Heart right ventricle (tissue), 16 donors: ENCODE data around the gene CBFA2T3. TPM values are rescaled to one million over a fixed set of nuclear protein-coding genes. Genes with fewer than 3 reads are reported as not detected.
"Not testable (repeated sequence)": the region's sequence is repeated elsewhere in the genome, so short reads cannot be mapped to it uniquely, and the experiment has no call there.

Experiments used
- ATAC-seq, 8 donors: fragments of 200-7000 bp; cut with Tn5 transposase; one replicate each; pipeline ENCODE4 v1.9.1; 2020; ENCODE audit warnings: mild to moderate bottlenecking in 8 of 8, moderate library complexity in 8 of 8, moderate number of reproducible peaks in 1 of 8
- DNase-seq, 2 donors: peaks; one replicate each; pipeline ENCODE4 v3.0.0-alpha.2; 2020
- H3K27ac ChIP-seq, 10 donors: fragments of 200-600 bp; sonication (generic) in 2 of 10; one replicate each; pipeline versions ENCODE4 v1.5.0 to v1.8.0; 2020 to 2022; ENCODE audit warnings: mild to moderate bottlenecking in 3 of 10
- H3K27me3 ChIP-seq, 7 donors: fragments of 200-600 bp; one replicate each; pipeline ENCODE4 v1.8.0; 2021 to 2022; ENCODE audit warnings: mild to moderate bottlenecking in 2 of 7
- H3K36me3 ChIP-seq, 9 donors: fragments of 200-600 bp; sonication (generic) in 1 of 9; one replicate each; pipeline versions ENCODE4 v1.5.0 to v1.8.0; 2020 to 2022; ENCODE audit warnings: mild to moderate bottlenecking in 2 of 9
- H3K4me1 ChIP-seq, 9 donors: fragments of 200-600 bp; sonication (generic) in 1 of 9; one replicate each; pipeline versions ENCODE4 v1.5.0 to v1.8.0; 2020 to 2022; ENCODE audit warnings: mild to moderate bottlenecking in 4 of 9
- H3K4me3 ChIP-seq, 10 donors: fragments of 200-600 bp; sonication (generic) in 2 of 10; one replicate each; pipeline versions ENCODE4 v1.5.0 to v1.8.0; 2020 to 2022; ENCODE audit warnings: mild to moderate bottlenecking in 7 of 10, moderate library complexity in 2 of 10
- H3K9me3 ChIP-seq, 11 donors: fragments of 200-600 bp in 10 of 11; sonication (generic) in 2 of 11; one replicate each; pipeline versions ENCODE4 v1.5.0 to v1.8.0; 2013 to 2022; ENCODE audit warnings: mild to moderate bottlenecking in 2 of 11, control low read depth in 1 of 11, moderate library complexity in 1 of 11
- CTCF ChIP-seq, 9 donors: fragments of 200-600 bp; sonication (generic) in 2 of 9; IDR thresholded peaks; one replicate each; pipeline versions ENCODE4 v1.5.0 to v1.8.0; 2021 to 2022; ENCODE audit warnings: antibody characterized with exemption in 9 of 9, mild to moderate bottlenecking in 5 of 9, moderate library complexity in 1 of 9
- WGBS, 2 donors: extraction: QIAGEN DNeasy Blood & Tissue Kit; methylation state at CpG; one replicate each; pipeline ENCODE4 v1.1.7; 2013; ENCODE audit warnings: inconsistent platforms in 1 of 2; 5-methylcytosine and 5-hydroxymethylcytosine counted together
- intact Hi-C, 10 donors: fragments of 100-400 bp; cut with DNase I; formaldehyde crosslinking; loops; one replicate each; pipeline versions ENCODE4 v1.11.1 to v1.14.2; 2022
- polyA plus RNA-seq, 2 donors: library from polyadenylated mRNA; stranded (reverse); fragments of 200-250 nt; gene quantifications; one replicate each; pipeline ENCODE4 v1.2.3, GENCODE V29; 2013
- total RNA-seq, 10 donors: library from RNA; stranded (reverse); fragmentation: NEBNext Ultra II Directional in 3 of 10; extraction: Animal tissue kit (Norgen Biotek cat#: 25700) in 3 of 10; gene quantifications; one replicate each; pipeline versions ENCODE4 v1.2.1 to v1.2.4, GENCODE V29; 2021 to 2023
- donor health status: Arrhythmogenic right ventricular cardiomyopathy.
- donor health status: ischemic (EF 13 %, LVEDD 7.1; RV severe dilation, severe dysfunction).
- donor health status: healthy with polysubstance abuse.
- donor health status: DM: no; HTN: yes; CAD: no.
- donor health status: DM: no; HTN: no; CAD: no.
- donor health status: ischemic (EF 25% LVEDD 6.9; RV normal size, moderate dysfunction).
- donor health status: ischemic (EF 25% LVEDD 5.7; RV mildly dilated, moderate dysfunction).
- donor health status: healthy.
- donor health status: DM: yes; HTN: yes; CAD: no.
- donor health status: Ischemic cardiomyopathy.
- donor health status: ischemic (EF 35%, LVEDD 5.7; RV mildly dilated, moderate dysfunction).
- donor health status: nonischemic (EF 11% LVEDD 7.7; RV severe dilation, severe dysfunction).
- donor health status: DM: yes; HTN: yes; CAD: no.
- donor health status: PGD.
- donor health status: ischemic (EF 29% LVEDD 5.4; RV normal size, mild dysfunction).
- donor health status: nonischemic (EF 23%, LVEDD 6.1; RV moderate dilation, normal function).

CBFA2T3 gene
- total and polyA plus RNA-seq, 12 donors: 3.1 to 17.6 (median 6.1) TPM

DNA sequence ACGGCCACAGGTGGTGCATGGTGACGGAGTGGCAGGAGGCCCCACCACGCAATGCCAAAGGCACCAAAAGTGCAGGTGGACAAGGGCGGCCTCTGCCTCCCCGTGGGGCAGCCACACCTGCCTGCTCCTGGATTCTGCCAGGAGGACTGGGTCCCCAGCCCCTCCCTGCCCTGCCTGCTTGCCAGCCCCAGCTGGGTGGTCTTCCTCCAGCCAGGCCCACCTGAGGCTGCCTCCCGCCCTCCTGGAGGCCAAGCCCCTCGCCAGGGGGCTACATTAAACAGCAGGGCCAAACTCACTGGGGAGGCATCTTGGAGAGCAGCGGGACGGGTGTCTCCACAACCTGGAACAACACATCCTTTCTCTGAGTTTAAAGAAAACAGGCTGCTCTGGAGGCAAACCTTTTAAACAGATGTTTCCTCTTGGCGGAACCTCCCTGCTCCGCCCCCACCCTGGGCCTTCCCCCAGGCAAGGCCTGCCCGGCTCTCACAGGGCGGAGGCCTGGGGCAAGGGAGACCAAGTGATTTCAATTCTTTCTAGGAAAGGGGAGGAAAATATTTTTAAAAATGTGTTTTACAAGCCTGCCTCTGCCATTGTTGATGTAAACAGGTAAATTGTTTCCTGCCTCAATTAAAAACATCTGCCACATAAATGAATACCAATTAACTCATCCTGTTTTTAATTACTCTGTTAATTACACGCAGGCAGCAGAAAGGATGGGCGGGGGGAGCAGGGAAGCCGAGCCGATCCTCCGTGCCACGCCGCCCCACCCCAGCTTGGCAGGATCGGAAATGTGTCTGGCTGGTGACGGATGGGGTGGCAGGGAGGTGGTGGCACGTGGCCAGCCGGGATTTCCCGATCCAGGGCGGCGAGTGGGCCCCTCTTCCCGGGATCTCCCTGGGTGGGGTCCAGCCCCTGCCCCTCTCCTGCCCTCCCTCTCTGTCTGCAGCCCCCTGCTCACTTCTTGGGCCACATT is 56.1 kb downstream of the CBFA2T3 start:
- H3K4me3 ChIP-seq: peak overlapping the region in 7 of 10 donors; percentile 7 to 48 (median 28)
- peak; percentile 82 to 85 for DNase-seq
- intact Hi-C loops: loop anchor here in 5 of 10 donors (1.0 to 5.0 kb wide), 4 partner anchors 18 to 109 kb away; partner anchors contain the start of gene APRT (in 1 of the 5)
- H3K36me3 ChIP-seq: no peaks in the 10 kb centered on the region
- H3K27ac ChIP-seq: peak overlapping the region; percentile 58 to 89 (median 78)
- H3K27me3 ChIP-seq: no peaks in the 10 kb centered on the region
- peak; percentile 69 to 90 (median 86) for ATAC-seq
- 32 to 53% methylated on average over 28 of the region's 28 CpGs for WGBS, 2 donors
- peaks cover 32 to 72% (median 63%) of the 10 kb centered on the region in 9 donors for H3K4me1 ChIP-seq
- no peak for TF ChIP-seq CTCF (IDR thresholded peaks at IDR 0.05)
- no peaks in the 10 kb centered on the region for H3K9me3 ChIP-seq

DNA sequence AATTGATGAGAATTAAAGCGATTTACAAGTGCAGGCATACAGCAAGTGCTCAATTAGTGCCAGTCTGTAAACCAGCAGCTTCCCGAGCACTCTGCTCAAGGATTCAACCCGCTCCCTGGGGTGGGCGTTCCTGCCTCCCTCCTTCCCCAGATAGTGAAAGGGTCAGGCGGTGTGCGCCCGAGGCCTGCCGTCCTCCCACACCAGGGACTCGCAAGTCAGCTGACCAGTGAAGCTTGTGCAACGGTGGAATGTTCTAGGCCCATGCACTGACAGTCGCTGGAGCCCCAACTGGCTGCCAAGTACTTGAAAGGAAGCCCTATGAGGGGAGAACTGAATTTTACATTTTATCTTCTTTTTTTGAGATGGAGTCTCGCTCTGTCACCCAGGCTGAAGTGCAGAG is 57.1 kb downstream of the CBFA2T3 start:
- no peak overlapping the region for H3K4me3 ChIP-seq
- H3K9me3 ChIP-seq: no peaks in the 10 kb centered on the region
- ATAC-seq: no peak
- H3K4me1 ChIP-seq: peaks cover 28 to 64% (median 54%) of the 10 kb centered on the region in 9 donors
- 83 to 86% methylated on average over 12 of the region's 12 CpGs for WGBS, 2 donors
- H3K27ac ChIP-seq: peak overlapping the region in 8 of 10 donors; percentile 58 to 89 (median 80)
- H3K36me3 ChIP-seq: no peaks in the 10 kb centered on the region
- intact Hi-C loops: loop anchor here in 5 of 10 donors (1.0 to 5.0 kb wide), 4 partner anchors 19 to 108 kb away; partner anchors contain the start of gene APRT (in 1 of the 5)
- no peak for DNase-seq
- H3K27me3 ChIP-seq: no peaks in the 10 kb centered on the region
- TF ChIP-seq CTCF (IDR thresholded peaks at IDR 0.05): no peak

DNA sequence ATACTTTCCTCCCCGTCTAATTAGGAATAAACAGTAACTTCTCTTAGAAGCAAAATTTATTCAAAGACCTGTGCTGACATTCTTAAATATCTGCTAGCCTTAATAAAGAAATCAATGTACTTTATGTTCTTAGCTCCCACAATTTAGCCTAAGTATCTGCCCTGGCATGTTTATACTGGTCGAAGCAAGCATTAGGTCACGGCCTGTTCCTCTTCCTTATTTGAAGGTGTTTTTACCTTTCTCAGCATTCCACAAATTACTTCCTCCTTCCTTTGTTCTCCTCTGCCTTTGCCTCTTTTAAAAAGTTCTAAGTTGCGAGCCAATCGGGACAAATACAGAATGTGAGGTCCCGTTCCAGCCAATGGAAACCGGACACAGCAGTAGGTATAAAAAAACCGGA is 58.1 kb downstream of the CBFA2T3 start:
- not testable (repeated sequence) for H3K27me3 ChIP-seq

DNA sequence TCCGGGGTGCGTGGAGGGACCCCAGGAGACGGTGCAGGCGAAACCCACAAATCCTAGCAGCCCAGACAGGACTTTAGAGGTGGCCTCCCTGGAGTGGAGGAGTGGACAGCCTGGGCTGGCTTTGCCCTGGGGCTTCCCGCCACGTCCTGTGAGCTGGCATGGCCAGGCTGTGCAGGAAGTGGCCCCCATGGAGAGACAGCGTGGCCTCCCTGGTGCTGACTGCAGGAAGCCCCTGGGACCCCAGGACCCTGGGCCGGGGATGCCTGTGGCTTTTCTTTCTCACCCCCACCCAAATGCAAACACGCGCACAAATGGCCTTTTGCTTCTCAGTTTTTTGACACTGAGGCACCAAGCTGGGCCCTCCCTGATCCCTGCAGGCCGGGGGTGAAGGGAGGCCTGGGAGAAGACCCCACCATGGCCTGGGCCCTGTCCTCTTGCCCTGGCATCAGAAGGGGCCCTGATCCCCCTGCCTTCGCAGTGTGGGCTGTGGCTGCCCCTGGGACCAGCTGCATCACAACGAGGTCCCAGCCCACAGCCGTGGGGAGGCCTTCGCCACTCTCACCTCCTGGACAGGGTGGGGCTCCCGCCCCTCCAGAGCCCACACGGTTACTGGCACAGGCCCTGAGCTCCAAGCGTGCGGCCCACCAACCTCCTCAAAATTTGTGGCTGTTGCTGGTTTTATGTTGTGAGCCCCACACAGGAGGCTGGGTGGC is 58.9 kb downstream of the CBFA2T3 start:
- intact Hi-C loops: no loop called here
- WGBS, 2 donors: 87 to 89% methylated on average over 19 of the region's 19 CpGs
- peaks cover 0 to 6% (median 0%) of the 10 kb centered on the region in 9 donors for H3K36me3 ChIP-seq
- DNase-seq: no peak
- no peak for TF ChIP-seq CTCF (IDR thresholded peaks at IDR 0.05)
- no peak overlapping the region for H3K4me3 ChIP-seq
- H3K9me3 ChIP-seq: no peaks in the 10 kb centered on the region
- H3K27me3 ChIP-seq: no peaks in the 10 kb centered on the region
- H3K27ac ChIP-seq: no peak overlapping the region
- H3K4me1 ChIP-seq: peaks cover 20 to 56% (median 35%) of the 10 kb centered on the region in 9 donors
- ATAC-seq: no peak

More for the DNA sequence above, 58.1 kb downstream of the CBFA2T3 start:
- intact Hi-C loops, H3K4me3 ChIP-seq, DNase-seq, ATAC-seq, H3K27ac ChIP-seq, H3K9me3 ChIP-seq, H3K36me3 ChIP-seq: not testable (repeated sequence)
- 94 to 96% methylated on average over 8 of the region's 8 CpGs for WGBS, 2 donors
- peaks cover 23 to 63% (median 43%) of the 10 kb centered on the region in 9 donors for H3K4me1 ChIP-seq
